ENCODE data around the gene TMEM258. TPM values are rescaled to one million over a fixed set of nuclear protein-coding genes. Genes with fewer than 3 reads are reported as not detected.

The TMEM258 gene
- total RNA-seq, 1 donor from 2014 or later: 117 TPM

- TF ChIP-seq, protein P1, sequence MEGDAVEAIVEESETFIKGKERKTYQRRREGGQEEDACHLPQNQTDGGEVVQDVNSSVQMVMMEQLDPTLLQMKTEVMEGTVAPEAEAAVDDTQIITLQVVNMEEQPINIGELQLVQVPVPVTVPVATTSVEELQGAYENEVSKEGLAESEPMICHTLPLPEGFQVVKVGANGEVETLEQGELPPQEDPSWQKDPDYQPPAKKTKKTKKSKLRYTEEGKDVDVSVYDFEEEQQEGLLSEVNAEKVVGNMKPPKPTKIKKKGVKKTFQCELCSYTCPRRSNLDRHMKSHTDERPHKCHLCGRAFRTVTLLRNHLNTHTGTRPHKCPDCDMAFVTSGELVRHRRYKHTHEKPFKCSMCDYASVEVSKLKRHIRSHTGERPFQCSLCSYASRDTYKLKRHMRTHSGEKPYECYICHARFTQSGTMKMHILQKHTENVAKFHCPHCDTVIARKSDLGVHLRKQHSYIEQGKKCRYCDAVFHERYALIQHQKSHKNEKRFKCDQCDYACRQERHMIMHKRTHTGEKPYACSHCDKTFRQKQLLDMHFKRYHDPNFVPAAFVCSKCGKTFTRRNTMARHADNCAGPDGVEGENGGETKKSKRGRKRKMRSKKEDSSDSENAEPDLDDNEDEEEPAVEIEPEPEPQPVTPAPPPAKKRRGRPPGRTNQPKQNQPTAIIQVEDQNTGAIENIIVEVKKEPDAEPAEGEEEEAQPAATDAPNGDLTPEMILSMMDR (IDR thresholded peaks at IDR 0.05; ENCODE audit: borderline replicate concordance): no peak
- no peak for DNase-seq
- H3K36me3 ChIP-seq: peaks cover 16% of the 10 kb centered on the region
- peaks cover 44% of the 10 kb centered on the region for H3K4me1 ChIP-seq
- H3K9me3 ChIP-seq (replicated peaks): no peaks in the 10 kb centered on the region
- H3K27me3 ChIP-seq (ENCODE audit: low read depth): no peaks in the 10 kb centered on the region
- intact Hi-C loops (cut with micrococcal nuclease): no loop called here
- H3K4me3 ChIP-seq: no peak overlapping the region
- H3K27ac ChIP-seq (replicated peaks): no peak overlapping the region
These were observed 46.1 kb upstream of the TMEM258 start for GRCh38 chr11:61838501-61838900.

DNA sequence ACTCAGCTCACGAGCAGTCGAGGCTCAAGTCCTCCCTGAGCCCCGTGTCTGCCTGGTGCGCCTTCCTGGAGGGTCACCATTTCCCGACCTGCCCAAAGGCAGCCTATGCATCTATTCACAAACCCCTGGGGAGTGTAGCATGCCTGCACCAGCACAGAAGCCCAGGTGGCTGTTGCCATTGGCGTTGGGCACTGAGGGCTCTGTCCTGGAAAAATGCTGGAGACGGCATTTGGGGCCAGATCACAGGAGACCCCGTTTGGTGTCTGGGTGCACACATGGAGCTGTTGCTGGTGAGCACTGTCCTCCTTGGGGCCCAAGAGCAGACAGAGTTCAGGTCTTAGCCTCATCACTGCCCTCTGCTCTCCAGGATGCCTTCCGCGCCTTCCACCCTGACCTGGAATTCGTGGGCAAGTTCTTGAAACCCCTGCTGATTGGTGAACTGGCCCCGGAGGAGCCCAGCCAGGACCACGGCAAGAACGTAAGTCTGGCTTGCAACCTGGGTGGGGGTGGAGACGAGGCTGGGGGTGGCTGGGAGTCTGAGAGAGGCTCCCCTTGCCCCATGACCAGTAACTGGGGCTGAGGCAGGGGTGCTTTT, 45.1 kb upstream of the TMEM258 start:
- Histone ChIP-seq H3K4me3 (no peak overlapping the region), H3K9me3 (replicated peaks) (no peaks in the 10 kb centered on the region), H3K27me3 (ENCODE audit: low read depth) (no peaks in the 10 kb centered on the region), H3K36me3 (peaks cover 12% of the 10 kb centered on the region), H3K4me1 (peaks cover 51% of the 10 kb centered on the region), H3K27ac (replicated peaks) (no peak overlapping the region)
- DNase-seq: no peak
- TF ChIP-seq, protein P1 (IDR thresholded peaks at IDR 0.05; ENCODE audit: borderline replicate concordance): no peak
- intact Hi-C loops (cut with micrococcal nuclease): no loop called here

DNA sequence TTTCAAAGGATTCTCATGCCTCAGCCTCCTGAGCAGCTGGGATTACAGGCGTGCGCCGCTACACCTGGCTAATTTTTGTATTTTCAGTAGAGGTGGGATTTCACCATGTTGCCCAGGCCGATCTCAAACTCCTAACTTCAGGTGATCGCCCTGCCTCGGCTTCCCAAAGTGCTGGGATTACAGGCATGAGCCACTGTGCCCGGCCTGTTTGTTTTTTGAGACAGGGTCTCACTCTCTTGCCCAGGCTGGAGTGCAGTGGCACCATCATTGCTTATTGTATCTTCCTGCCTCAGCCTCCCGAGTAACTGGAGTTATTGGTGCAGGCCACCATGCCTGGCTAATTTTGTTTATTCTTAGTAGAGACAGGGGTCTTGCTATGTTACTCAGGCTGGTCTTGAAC, 43.8 kb upstream of the TMEM258 start:
- DNase-seq: no peak
- H3K27ac ChIP-seq (replicated peaks): peak overlapping the region; percentile 76
- intact Hi-C loops (cut with micrococcal nuclease): no loop called here
- H3K4me1 ChIP-seq: peaks cover 52% of the 10 kb centered on the region
- peaks cover 9% of the 10 kb centered on the region for H3K36me3 ChIP-seq
- no peaks in the 10 kb centered on the region for H3K27me3 ChIP-seq (ENCODE audit: low read depth)
- TF ChIP-seq, protein P1 (IDR thresholded peaks at IDR 0.05; ENCODE audit: borderline replicate concordance): no peak
- H3K9me3 ChIP-seq (replicated peaks): no peaks in the 10 kb centered on the region
- H3K4me3 ChIP-seq: no peak overlapping the region

DNA sequence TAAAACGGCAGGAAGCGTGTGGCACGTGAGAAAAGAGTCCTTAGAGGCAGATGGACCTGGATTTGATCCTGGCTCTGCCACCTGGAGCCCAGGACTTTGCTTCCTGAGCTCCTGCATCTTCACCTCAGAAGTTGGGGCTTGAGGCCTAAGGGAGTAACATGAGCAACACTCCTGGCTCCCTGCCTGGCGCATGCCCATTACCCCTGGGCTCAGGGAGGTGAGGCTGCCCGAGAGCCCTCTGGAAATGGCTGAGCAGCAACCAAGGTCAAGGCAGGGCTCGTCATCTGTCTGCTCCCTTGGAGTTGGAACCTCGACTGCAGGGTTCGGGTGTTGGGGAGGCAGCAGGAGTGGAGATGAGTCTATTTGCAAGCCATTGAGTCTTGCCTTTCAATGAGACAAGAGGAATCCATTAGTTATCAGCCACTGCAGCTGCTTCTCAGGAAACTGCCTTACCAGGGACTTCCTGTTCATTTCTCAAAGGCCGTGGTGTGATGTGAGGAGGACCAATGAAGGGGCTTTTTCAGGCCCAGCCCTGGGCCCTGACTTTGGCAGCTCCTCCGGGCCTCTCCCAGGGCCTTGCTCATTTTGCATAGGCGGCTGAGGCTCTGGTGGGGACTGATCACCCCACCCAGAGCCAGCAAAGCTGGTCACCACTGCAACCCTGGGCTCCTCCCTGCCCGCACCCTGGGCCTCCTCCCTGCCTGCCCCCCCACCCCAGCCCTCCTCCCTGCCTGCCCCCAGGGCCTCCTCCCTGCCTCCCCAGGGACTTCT, 42.1 kb upstream of the TMEM258 start:
- intact Hi-C loops (cut with micrococcal nuclease): no loop called here
- TF ChIP-seq, protein P1 (IDR thresholded peaks at IDR 0.05; ENCODE audit: borderline replicate concordance): no peak
- H3K4me1 ChIP-seq: peaks cover 66% of the 10 kb centered on the region
- H3K27me3 ChIP-seq (ENCODE audit: low read depth): no peaks in the 10 kb centered on the region
- peak; percentile 51 for DNase-seq
- no peak overlapping the region for H3K4me3 ChIP-seq
- no peaks in the 10 kb centered on the region for H3K9me3 ChIP-seq (replicated peaks)
- peak overlapping the region; percentile 76 for H3K27ac ChIP-seq (replicated peaks)
- H3K36me3 ChIP-seq: no peaks in the 10 kb centered on the region

DNA sequence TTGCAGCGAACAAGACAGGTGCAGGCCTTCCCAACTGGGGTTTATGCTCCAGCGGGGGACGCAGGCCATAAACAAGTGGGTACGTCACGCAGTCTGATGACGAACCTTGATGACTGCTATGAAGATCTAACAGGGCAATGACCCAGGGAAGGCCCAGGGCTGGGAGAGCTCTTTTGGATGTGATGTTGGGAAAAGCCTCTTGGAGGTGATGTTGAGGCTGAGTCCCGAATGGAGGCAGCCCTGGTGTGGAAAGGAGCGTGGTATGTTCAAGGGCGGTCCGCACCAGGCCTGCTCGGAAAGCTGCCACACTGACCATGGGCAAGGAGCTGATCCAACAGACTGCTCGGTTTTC, 41.5 kb upstream of the TMEM258 start:
- no peaks in the 10 kb centered on the region for H3K27me3 ChIP-seq (ENCODE audit: low read depth)
- no peak overlapping the region for H3K4me3 ChIP-seq
- no peaks in the 10 kb centered on the region for H3K36me3 ChIP-seq
- peak overlapping the region; percentile 76 for H3K27ac ChIP-seq (replicated peaks)
- H3K4me1 ChIP-seq: peaks cover 72% of the 10 kb centered on the region
- intact Hi-C loops (cut with micrococcal nuclease): no loop called here
- no peak for DNase-seq
- no peaks in the 10 kb centered on the region for H3K9me3 ChIP-seq (replicated peaks)
- TF ChIP-seq, protein P1 (IDR thresholded peaks at IDR 0.05; ENCODE audit: borderline replicate concordance): no peak

All from left ventricle myocardium inferior (tissue), 1 donor.